H1 (cell line): ENCODE data around the gene NHSL2. TPM values are rescaled to one million over a fixed set of nuclear protein-coding genes. Genes with fewer than 3 reads are reported as not detected.

Source experiments
- CTCF ChIA-PET: fragments of 300-600 bp; sonication (Branson Sonifier 250); formaldehyde crosslinking; loops from one replicate; lab custom pipeline; 2021; ENCODE audit not compliant: partially characterized antibody; lab: Charles Lee
- POLR2A ChIA-PET: fragments of 300-600 bp; sonication (Branson Sonifier 250); formaldehyde crosslinking; loops from one replicate; lab custom pipeline; 2021; ENCODE audit warnings: inconsistent platforms; ENCODE audit not compliant: partially characterized antibody; lab: Charles Lee
- DNase-seq, 2 experiments: peaks; one replicate each; pipeline versions ENCODE4 v3.0.0 to v3.0.0-alpha.2; 2010 to 2022; ENCODE audit warnings: low spot score in 2 of 2, low read depth in 1 of 2, mixed read lengths in 1 of 2
- FAIRE-seq: peaks from 2 replicates; lab custom pipeline; 2011; peaks lifted over from hg19 to GRCh38; lab: Jason Lieb, UNC
- H2AFZ ChIP-seq: 2 replicates; pipeline ENCODE4 v1.8.1; 2012; ENCODE audit warnings: low read length, inconsistent platforms
- H2AK5ac ChIP-seq: 2 replicates; pipeline ENCODE4 v1.6.1; 2013; ENCODE audit warnings: low read depth, low read length
- H2BK120ac ChIP-seq: replicated peaks from 2 replicates; pipeline ENCODE3; 2013; ENCODE audit warnings: low read depth, low read length, inconsistent platforms
- H2BK12ac ChIP-seq: 2 replicates; pipeline ENCODE4 v1.6.1; 2013; ENCODE audit warnings: low read depth, low read length
- H2BK15ac ChIP-seq: 2 replicates; pipeline ENCODE4 v1.6.1; 2013; ENCODE audit warnings: low read length
- H2BK20ac ChIP-seq: 2 replicates; pipeline ENCODE4 v1.6.1; 2013; ENCODE audit warnings: low read length
- H2BK5ac ChIP-seq: 2 replicates; pipeline ENCODE4 v1.6.1; 2013; ENCODE audit warnings: low read depth, low read length
- H3K14ac ChIP-seq: 2 replicates; pipeline ENCODE4 v1.6.1; 2013; ENCODE audit warnings: inconsistent platforms; ENCODE audit not compliant: insufficient read length
- H3K18ac ChIP-seq: 2 replicates; pipeline ENCODE4 v1.6.1; 2013; ENCODE audit warnings: low read length; ENCODE audit errors: extremely low read depth
- H3K23ac ChIP-seq: 2 replicates; pipeline ENCODE4 v1.6.1; 2013; ENCODE audit warnings: inconsistent platforms; ENCODE audit not compliant: insufficient read length
- H3K23me2 ChIP-seq: 2 replicates; pipeline ENCODE4 v1.6.1; 2013; ENCODE audit warnings: low read depth, low read length
- H3K27ac ChIP-seq: 2 replicates; pipeline ENCODE4 v1.6.1; 2011; ENCODE audit warnings: low read depth, low read length, inconsistent platforms
- H3K27me3 ChIP-seq, 4 experiments: replicated peaks in 1 of 4; 1 replicate in 1 of 4; 2 replicates in 3 of 4; pipeline versions ENCODE4 v1.6.1 to v1.8.1; 2011 to 2013; ENCODE audit warnings: low read length in 3 of 4, mild to moderate bottlenecking in 3 of 4, inconsistent platforms in 2 of 4, mixed read lengths in 2 of 4, moderate library complexity in 1 of 4; ENCODE audit not compliant: control insufficient read depth in 3 of 4, insufficient read depth in 3 of 4; ENCODE audit errors: extremely low read depth in 1 of 4
- H3K36me3 ChIP-seq, 4 experiments: 2 replicates each; pipeline versions ENCODE4 v1.6.1 to v1.8.1; 2011 to 2013; ENCODE audit warnings: mild to moderate bottlenecking in 4 of 4, low read length in 3 of 4, moderate library complexity in 2 of 4, control low read depth in 1 of 4, inconsistent platforms in 1 of 4; ENCODE audit not compliant: insufficient read depth in 4 of 4, control insufficient read depth in 2 of 4
- H3K4ac ChIP-seq: replicated peaks from 2 replicates; pipeline ENCODE3; 2013; ENCODE audit warnings: low read length, low read depth, mixed read lengths, inconsistent platforms; ENCODE audit not compliant: insufficient read length
- H3K4me1 ChIP-seq, 4 experiments: replicated peaks in 1 of 4; 1 replicate in 1 of 4; 2 replicates in 3 of 4; pipeline versions ENCODE4 v1.6.1 to v1.8.1; 2011 to 2013; ENCODE audit warnings: low read length in 3 of 4, inconsistent platforms in 2 of 4, mixed read lengths in 1 of 4; ENCODE audit not compliant: insufficient read depth in 4 of 4, control insufficient read depth in 3 of 4
- H3K4me2 ChIP-seq, 2 experiments: 2 replicates each; pipeline versions ENCODE4 v1.6.1 to v1.8.1; 2011 to 2013; ENCODE audit warnings: low read depth in 2 of 2, low read length in 2 of 2, control low read depth in 1 of 2, inconsistent platforms in 1 of 2, mild to moderate bottlenecking in 1 of 2; ENCODE audit not compliant: insufficient read depth in 1 of 2
- H3K4me3 ChIP-seq, 4 experiments: fragments of 200-600, 300-600 bp in 1 of 4; sonication (generic), shearing (Covaris generic), sonication (Bioruptor Twin) in 1 of 4; 2 replicates each; pipeline versions ENCODE4 v1.5.1 to v1.8.1; 2011 to 2016; ENCODE audit warnings: low read length in 4 of 4, low read depth in 3 of 4, control low read depth in 2 of 4, inconsistent platforms in 2 of 4, mild to moderate bottlenecking in 2 of 4, mixed read lengths in 1 of 4, moderate library complexity in 1 of 4; ENCODE audit not compliant: insufficient read depth in 2 of 4; ENCODE audit errors: extremely low read depth in 1 of 4
- H3K56ac ChIP-seq: replicated peaks from 2 replicates; pipeline ENCODE3; 2013; ENCODE audit warnings: low read depth, mild to moderate bottlenecking, mixed read lengths, low read length, inconsistent platforms; ENCODE audit not compliant: insufficient read length
- H3K79me1 ChIP-seq: 2 replicates; pipeline ENCODE4 v1.6.1; 2013; ENCODE audit warnings: low read depth, low read length, control low read depth
- H3K79me2 ChIP-seq, 2 experiments: 2 replicates each; pipeline versions ENCODE4 v1.6.1 to v1.8.1; 2012 to 2013; ENCODE audit warnings: low read length in 2 of 2, mild to moderate bottlenecking in 2 of 2, inconsistent platforms in 1 of 2; ENCODE audit not compliant: insufficient read depth in 2 of 2, control insufficient read depth in 1 of 2
- H3K9ac ChIP-seq, 4 experiments: replicated peaks in 1 of 4; 1 replicate in 1 of 4; 2 replicates in 3 of 4; pipeline versions ENCODE4 v1.6.1 to v1.8.1; 2011 to 2013; ENCODE audit warnings: low read depth in 3 of 4, low read length in 3 of 4, control low read depth in 2 of 4, mild to moderate bottlenecking in 2 of 4, moderate library complexity in 2 of 4, inconsistent platforms in 1 of 4; ENCODE audit errors: extremely low read depth in 1 of 4
- H3K9me3 ChIP-seq, 2 experiments: 2 replicates each; pipeline versions ENCODE4 v1.6.1 to v1.8.1; 2012 to 2013; ENCODE audit warnings: mild to moderate bottlenecking in 2 of 2, moderate library complexity in 2 of 2, control low read depth in 1 of 2, inconsistent platforms in 1 of 2, low read depth in 1 of 2, low read length in 1 of 2, mixed read lengths in 1 of 2; ENCODE audit not compliant: insufficient read depth in 2 of 2
- H4K20me1 ChIP-seq, 2 experiments: replicated peaks in 1 of 2; 2 replicates each; pipeline versions ENCODE3 to v1.8.1; 2011 to 2013; ENCODE audit warnings: inconsistent platforms in 2 of 2, low read length in 2 of 2, mild to moderate bottlenecking in 1 of 2; ENCODE audit not compliant: insufficient read depth in 2 of 2, control insufficient read depth in 1 of 2
- H4K5ac ChIP-seq: 2 replicates; pipeline ENCODE4 v1.6.1; 2013; ENCODE audit warnings: low read length, low read depth, mixed read lengths, inconsistent platforms; ENCODE audit not compliant: insufficient read length
- H4K8ac ChIP-seq: 2 replicates; pipeline ENCODE4 v1.8.0; 2013; ENCODE audit warnings: mild to moderate bottlenecking, moderate library complexity, low read length, inconsistent platforms; ENCODE audit not compliant: insufficient read depth; ENCODE audit errors: extremely low read depth
- H4K91ac ChIP-seq: replicated peaks from 2 replicates; pipeline ENCODE3; 2013; ENCODE audit warnings: low read length, mixed read lengths, inconsistent platforms; ENCODE audit not compliant: insufficient read length
- ASH2L ChIP-seq: fragments of 200-600, 300-600 bp; sonication (generic); IDR thresholded peaks from one replicate; pipeline ENCODE4 v1.7.1; 2017; ENCODE audit warnings: low read length
- EGR1 ChIP-seq: IDR thresholded peaks from 2 replicates; pipeline ENCODE4 v1.6.1; 2011; ENCODE audit warnings: low read depth, low read length, borderline replicate concordance
- KDM5A ChIP-seq: fragments of 200-600 bp; IDR thresholded peaks from 2 replicates; pipeline ENCODE4 v1.7.1; 2012; ENCODE audit warnings: mild to moderate bottlenecking, low read length, inconsistent platforms, mixed read lengths
- NANOG ChIP-seq: IDR thresholded peaks from 2 replicates; pipeline ENCODE4 v1.6.1; 2011; ENCODE audit warnings: low read length, low read depth, mild to moderate bottlenecking, inconsistent platforms; ENCODE audit not compliant: insufficient read depth, poor library complexity, severe bottlenecking
- RBBP5 ChIP-seq: IDR thresholded peaks from 2 replicates; pipeline ENCODE4 v1.7.1; 2012; ENCODE audit warnings: low read depth, mild to moderate bottlenecking, inconsistent platforms, low read length, moderate library complexity, borderline replicate concordance
- TEAD4 ChIP-seq: IDR thresholded peaks from 2 replicates; pipeline ENCODE4 v1.6.1; 2012; ENCODE audit warnings: low read depth, low read length, inconsistent platforms, mixed read lengths
- WGBS, 2 experiments: shearing (Covaris generic) in 1 of 2; methylation state at CpG; one replicate each; pipeline versions ENCODE4 v1.1.6 to v1.1.7; 2013 to 2015; ENCODE audit warnings: low lambda C conversion rate in 2 of 2, mixed read lengths in 2 of 2, inconsistent platforms in 1 of 2, low coverage in 1 of 2, missing lambda C conversion rate in 1 of 2; ENCODE audit not compliant: insufficient replicate concordance in 2 of 2, insufficient coverage in 1 of 2, insufficient read length in 1 of 2; ENCODE audit errors: extremely low coverage in 1 of 2, missing lambda C conversion rate in 1 of 2; 5-methylcytosine and 5-hydroxymethylcytosine counted together
- polyA plus RNA-seq, 7 experiments: library from polyadenylated mRNA; depleted of rRNA in 3 of 7; stranded (reverse) in 5 of 7; unstranded in 2 of 7; fragments of >200 nt in 5 of 7; fragments of 200-250 nt in 2 of 7; gene quantifications; 1 replicate in 5 of 7; 2 replicates in 1 of 7; 4 replicates in 1 of 7; pipeline versions ENCODE4 v1.2.1 to v1.2.3, GENCODE V29; 2011 to 2013; ENCODE audit warnings: missing spikeins in 2 of 7, mixed read lengths in 2 of 7
- total RNA-seq: library from RNA; stranded (reverse); fragmentation: NEBNext Ultra II Directional; extraction: Animal tissue kit (Norgen Biotek cat#: 25700); gene quantifications from 2 replicates; pipeline ENCODE4 v1.2.1, GENCODE V29; 2021
- TF ChIP-seq, protein P1 (sequence below): IDR thresholded peaks from 2 replicates; pipeline ENCODE4 v1.6.1; 2011; ENCODE audit warnings: low read length, improper control_type of control experiment
- TF ChIP-seq, protein P2 (sequence below): IDR thresholded peaks from 2 replicates; pipeline ENCODE4 v1.6.1; 2012; ENCODE audit warnings: inconsistent platforms

NHSL2 gene
- total and polyA plus RNA-seq, 2 of the 8 experiments (the other 6 are each of a cell fraction or from before 2014, with no cell fraction given): 3.7 to 7.2 TPM

DNA sequence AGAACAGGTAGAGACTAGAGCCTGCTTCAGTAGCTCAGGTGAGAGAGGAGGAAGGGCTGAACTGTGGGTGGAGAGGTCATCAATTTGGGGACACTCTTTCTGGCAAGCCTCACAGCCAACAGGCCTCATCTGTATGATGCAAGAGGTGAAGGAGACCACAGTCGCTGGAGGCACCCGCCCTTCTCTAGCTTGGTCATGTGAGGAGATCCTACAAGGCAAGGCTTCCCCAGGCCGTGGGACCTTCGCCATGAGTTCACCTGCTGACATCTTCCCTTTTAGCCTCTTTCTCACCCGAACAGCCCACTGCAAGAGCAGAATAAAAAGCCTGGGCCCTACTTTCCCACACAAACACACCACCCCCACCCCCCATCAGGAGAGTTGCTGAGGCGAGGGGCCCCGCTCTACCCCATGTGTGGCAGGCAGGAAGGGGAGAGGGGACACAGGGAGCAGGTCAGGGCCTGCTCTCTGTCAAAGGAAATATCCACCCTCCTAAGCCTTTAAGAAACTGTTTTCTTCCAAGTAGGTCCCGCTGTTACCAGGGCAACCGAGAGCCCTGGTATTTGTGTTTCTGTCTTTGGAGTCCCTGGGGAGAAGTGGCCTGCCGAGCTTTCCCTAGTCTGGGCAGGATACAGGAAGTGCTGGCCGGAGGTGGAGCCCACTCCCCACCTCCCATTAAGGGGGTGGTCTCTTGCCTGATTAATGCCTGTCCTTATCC, 213.0 kb downstream of the NHSL2 start:
- no peak overlapping the region for H2AFZ ChIP-seq
- H3K9me3 ChIP-seq: no peaks in the 10 kb centered on the region
- H3K79me2 ChIP-seq: no peaks in the 10 kb centered on the region; a peak in 1 of 4 replicates
- H3K27me3 ChIP-seq: peaks cover 0 to 5% (median 2%) of the 10 kb centered on the region in 4 experiments; a peak in 2 of 7 replicates
- H3K9ac ChIP-seq: peak overlapping the region in 3 of 4 experiments; percentile 8 to 54 (median 30); a peak in 3 of 7 replicates
- FAIRE-seq (no peak), DNase-seq (no peak)
- H3K14ac ChIP-seq: no peak overlapping the region
- H3K4me3 ChIP-seq: peak overlapping the region in 1 of 4 experiments; percentile 26; a peak in 2 of 8 replicates
- no peak overlapping the region for H2BK15ac ChIP-seq
- no peak overlapping the region for H4K5ac ChIP-seq
- H3K4ac ChIP-seq: peak overlapping the region; percentile 91
- H2BK5ac ChIP-seq: peak overlapping the region; percentile 82; the same call in 1 of the 2 replicates
- H3K27ac ChIP-seq: peak overlapping the region; percentile 86
- H3K18ac ChIP-seq: peak overlapping the region; percentile 78
- H4K91ac ChIP-seq: peak overlapping the region; percentile 91
- H3K4me2 ChIP-seq: peak overlapping the region; percentile 31 to 51; a peak in 2 of 4 replicates
- peaks cover 0 to 2% of the 10 kb centered on the region in 2 experiments for H4K20me1 ChIP-seq
- no peaks in the 10 kb centered on the region for H3K79me1 ChIP-seq
- no peak overlapping the region for H3K56ac ChIP-seq
- H2BK120ac ChIP-seq: peak overlapping the region; percentile 90
- H4K8ac ChIP-seq: no peak overlapping the region; the same call in 1 of the 2 replicates
- H3K23me2 ChIP-seq: no peaks in the 10 kb centered on the region
- peak overlapping the region; percentile 62; the same call in 1 of the 2 replicates for H2BK12ac ChIP-seq
- H3K4me1 ChIP-seq: peaks cover 6 to 14% (median 10%) of the 10 kb centered on the region in 4 experiments
- no peaks in the 10 kb centered on the region for H3K36me3 ChIP-seq
- ChIA-PET POLR2A (interaction anchor here (0.6 to 1.3 kb wide), 4 partner anchors 53 to 250 kb away, joined by 3 to 4 read pairs (median 3); no protein-coding TSS in a partner anchor), CTCF (interaction anchor here (0.8 to 4.2 kb wide), 3 partner anchors 42 to 119 kb away, joined by 3 to 51 read pairs (median 3); no protein-coding TSS in a partner anchor)
- H2BK20ac ChIP-seq: no peak overlapping the region
- no peak overlapping the region for H3K23ac ChIP-seq
- H2AK5ac ChIP-seq: 0 out of 2 replicates have a peak overlapping the region, but pooled peaks have one; percentile 86
- WGBS, 2 experiments: 43% methylated on average over 6 of the region's 11 CpGs; no CpG with 5 or more reads in 1 of the 2 experiments
- no peak for TF ChIP-seq RBBP5
- no peak for TF ChIP-seq KDM5A
- TF ChIP-seq NANOG: no peak
- no peak for TF ChIP-seq ASH2L
- no peak for TF ChIP-seq EGR1
- TF ChIP-seq, protein P1, sequence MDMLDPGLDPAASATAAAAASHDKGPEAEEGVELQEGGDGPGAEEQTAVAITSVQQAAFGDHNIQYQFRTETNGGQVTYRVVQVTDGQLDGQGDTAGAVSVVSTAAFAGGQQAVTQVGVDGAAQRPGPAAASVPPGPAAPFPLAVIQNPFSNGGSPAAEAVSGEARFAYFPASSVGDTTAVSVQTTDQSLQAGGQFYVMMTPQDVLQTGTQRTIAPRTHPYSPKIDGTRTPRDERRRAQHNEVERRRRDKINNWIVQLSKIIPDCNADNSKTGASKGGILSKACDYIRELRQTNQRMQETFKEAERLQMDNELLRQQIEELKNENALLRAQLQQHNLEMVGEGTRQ: no peak
- TF ChIP-seq, protein P2, sequence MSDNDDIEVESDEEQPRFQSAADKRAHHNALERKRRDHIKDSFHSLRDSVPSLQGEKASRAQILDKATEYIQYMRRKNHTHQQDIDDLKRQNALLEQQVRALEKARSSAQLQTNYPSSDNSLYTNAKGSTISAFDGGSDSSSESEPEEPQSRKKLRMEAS: no peak
- TF ChIP-seq TEAD4: no peak
